ENCODE measurements around the gene STARD13.

Gene STARD13

DNA sequence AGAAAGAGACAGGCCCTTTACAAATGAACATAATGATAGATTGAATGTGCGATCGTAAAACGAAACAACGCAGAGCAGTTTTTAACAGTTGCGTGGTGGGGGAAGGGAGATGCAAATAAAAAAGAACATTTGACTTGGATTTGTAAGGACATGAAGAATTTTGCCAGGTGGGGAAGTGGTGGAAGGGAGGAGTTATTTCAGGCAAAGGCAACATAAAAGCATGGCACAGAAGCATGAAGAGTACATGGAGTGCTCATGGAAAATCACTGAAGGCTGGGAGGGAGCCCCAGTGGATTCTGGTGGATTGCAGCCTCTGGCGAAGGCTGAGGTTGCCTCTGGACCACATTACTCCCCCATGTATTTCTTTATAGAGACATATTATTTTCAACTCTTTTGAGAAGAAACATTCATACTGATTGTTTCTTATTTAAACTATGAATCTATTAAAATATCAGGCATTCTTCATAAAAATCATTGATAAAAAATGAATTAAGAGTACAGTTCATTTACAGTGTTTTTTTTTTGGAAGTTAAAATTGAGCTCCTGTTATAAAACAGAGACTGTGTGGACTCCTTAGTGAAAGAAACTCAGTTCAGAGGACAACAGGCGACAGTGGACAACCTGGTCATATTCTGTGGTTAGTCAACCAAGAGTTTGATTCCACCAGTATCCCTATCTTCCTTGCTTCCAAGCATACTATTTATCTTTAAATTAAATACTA lies 57.5 kb downstream of the STARD13 start:
- DNase-seq, result no peak
- no peak overlapping the region for H3K4me3 ChIP-seq (ENCODE audit: low read depth, low read length)
- no peak overlapping the region for H3K27ac ChIP-seq
- TF ChIP-seq, protein P1, sequence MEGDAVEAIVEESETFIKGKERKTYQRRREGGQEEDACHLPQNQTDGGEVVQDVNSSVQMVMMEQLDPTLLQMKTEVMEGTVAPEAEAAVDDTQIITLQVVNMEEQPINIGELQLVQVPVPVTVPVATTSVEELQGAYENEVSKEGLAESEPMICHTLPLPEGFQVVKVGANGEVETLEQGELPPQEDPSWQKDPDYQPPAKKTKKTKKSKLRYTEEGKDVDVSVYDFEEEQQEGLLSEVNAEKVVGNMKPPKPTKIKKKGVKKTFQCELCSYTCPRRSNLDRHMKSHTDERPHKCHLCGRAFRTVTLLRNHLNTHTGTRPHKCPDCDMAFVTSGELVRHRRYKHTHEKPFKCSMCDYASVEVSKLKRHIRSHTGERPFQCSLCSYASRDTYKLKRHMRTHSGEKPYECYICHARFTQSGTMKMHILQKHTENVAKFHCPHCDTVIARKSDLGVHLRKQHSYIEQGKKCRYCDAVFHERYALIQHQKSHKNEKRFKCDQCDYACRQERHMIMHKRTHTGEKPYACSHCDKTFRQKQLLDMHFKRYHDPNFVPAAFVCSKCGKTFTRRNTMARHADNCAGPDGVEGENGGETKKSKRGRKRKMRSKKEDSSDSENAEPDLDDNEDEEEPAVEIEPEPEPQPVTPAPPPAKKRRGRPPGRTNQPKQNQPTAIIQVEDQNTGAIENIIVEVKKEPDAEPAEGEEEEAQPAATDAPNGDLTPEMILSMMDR (IDR thresholded peaks at IDR 0.05; ENCODE audit: low read depth, low read length), result no peak
- H3K9me3 ChIP-seq (ENCODE audit: severe bottlenecking), result peaks cover 2% of the 10 kb centered on the region
- no peaks in the 10 kb centered on the region for H3K36me3 ChIP-seq
- H3K27me3 ChIP-seq (ENCODE audit: insufficient read depth, low read depth, severe bottlenecking), result no peaks in the 10 kb centered on the region

DNA sequence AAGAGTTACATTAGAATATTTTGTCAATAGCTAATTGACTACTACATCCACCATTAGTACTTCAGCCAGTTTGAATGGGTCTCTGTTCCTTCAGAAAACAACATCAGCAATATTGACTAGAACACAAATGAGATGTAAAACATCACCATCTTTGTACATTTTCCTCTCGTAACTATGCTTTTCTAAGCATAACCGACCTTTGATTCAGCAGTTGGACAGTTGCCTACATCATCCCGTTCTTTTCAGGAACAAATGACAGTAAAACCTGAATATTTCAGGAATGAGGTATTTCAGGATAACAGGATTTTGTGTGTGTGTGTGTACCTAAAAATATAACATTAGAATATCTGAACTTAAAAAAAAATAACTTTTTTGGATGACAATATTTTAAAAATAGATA lies 60.9 kb downstream of the STARD13 start:
- Histone ChIP-seq H3K9me3 (ENCODE audit: severe bottlenecking) (peaks cover 2% of the 10 kb centered on the region), H3K27ac (no peak overlapping the region), H3K36me3 (no peaks in the 10 kb centered on the region), H3K4me3 (ENCODE audit: low read depth, low read length) (no peak overlapping the region), H3K27me3 (ENCODE audit: insufficient read depth, low read depth, severe bottlenecking) (no peaks in the 10 kb centered on the region)
- TF ChIP-seq, protein P1 (IDR thresholded peaks at IDR 0.05; ENCODE audit: low read depth, low read length), result no peak
- no peak for DNase-seq

DNA sequence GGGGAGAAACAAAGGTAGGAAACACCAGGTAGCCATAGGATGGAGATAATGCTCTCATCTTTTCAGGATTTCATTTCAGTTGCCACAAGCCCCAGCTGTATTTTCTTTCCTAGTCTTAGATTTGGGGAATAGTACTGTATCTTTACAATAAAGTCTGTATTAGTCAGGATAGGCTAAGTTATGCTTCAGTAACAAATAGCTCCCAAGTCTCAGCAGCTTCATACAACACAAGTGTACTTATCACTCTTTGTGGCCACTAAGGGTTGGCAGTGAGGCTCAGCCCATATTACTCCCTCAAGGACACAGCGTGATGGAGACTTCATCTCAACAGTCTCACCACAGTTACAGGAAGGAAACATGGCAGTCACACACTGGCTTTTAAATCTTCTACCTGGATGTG lies 61.4 kb downstream of the STARD13 start:
- Histone ChIP-seq H3K27ac (no peak overlapping the region), H3K27me3 (ENCODE audit: insufficient read depth, low read depth, severe bottlenecking) (no peaks in the 10 kb centered on the region), H3K9me3 (ENCODE audit: severe bottlenecking) (peaks cover 2% of the 10 kb centered on the region), H3K4me3 (ENCODE audit: low read depth, low read length) (no peak overlapping the region), H3K36me3 (no peaks in the 10 kb centered on the region)
- TF ChIP-seq, protein P1 (IDR thresholded peaks at IDR 0.05; ENCODE audit: low read depth, low read length), result no peak
- DNase-seq, result no peak

DNA sequence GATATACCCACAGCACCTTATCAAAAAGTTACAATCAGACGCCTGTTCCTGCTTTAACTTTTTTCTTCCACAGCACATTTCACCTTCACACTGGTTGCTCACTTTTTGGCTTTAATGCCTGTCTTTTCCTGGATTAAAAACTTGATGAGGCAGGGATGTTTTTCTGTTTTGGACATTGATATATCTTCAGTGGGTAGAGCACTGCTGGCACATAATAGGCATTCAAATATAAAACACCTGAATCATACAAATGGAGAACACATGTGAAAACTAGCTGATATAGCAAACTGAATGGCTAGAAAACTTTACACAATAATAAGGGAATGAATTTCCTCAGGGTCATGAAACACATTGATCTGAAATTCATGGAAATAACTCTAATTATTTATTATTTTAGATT lies 65.6 kb downstream of the STARD13 start:
- no peak for DNase-seq
- Histone ChIP-seq H3K27me3 (ENCODE audit: insufficient read depth, low read depth, severe bottlenecking) (no peaks in the 10 kb centered on the region), H3K27ac (no peak overlapping the region), H3K9me3 (ENCODE audit: severe bottlenecking) (peaks cover 2% of the 10 kb centered on the region), H3K36me3 (no peaks in the 10 kb centered on the region), H3K4me3 (ENCODE audit: low read depth, low read length) (no peak overlapping the region)
- TF ChIP-seq, protein P1 (IDR thresholded peaks at IDR 0.05; ENCODE audit: low read depth, low read length), result no peak

DNA sequence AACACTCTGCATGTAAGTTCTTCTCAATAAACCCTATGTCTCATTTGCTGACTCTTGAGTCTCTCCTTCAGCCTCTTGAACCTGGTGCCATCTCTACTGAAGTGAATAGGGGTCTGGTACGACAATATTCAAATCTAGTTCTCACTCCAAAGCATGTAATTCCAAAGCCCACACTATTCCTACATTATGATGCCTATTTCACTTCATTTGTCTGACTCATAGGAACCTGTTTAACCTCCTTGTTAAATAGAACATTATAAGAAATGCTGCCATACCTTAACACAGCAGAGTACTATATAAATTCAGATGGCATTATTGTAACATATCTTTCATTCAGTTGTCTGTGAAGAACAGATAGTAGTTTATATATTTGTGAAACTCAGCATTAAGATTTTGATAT lies 67.1 kb downstream of the STARD13 start:
- Histone ChIP-seq H3K27me3 (ENCODE audit: insufficient read depth, low read depth, severe bottlenecking) (no peaks in the 10 kb centered on the region), H3K27ac (no peak overlapping the region), H3K4me3 (ENCODE audit: low read depth, low read length) (no peak overlapping the region), H3K36me3 (no peaks in the 10 kb centered on the region), H3K9me3 (ENCODE audit: severe bottlenecking) (no peaks in the 10 kb centered on the region)
- TF ChIP-seq, protein P1 (IDR thresholded peaks at IDR 0.05; ENCODE audit: low read depth, low read length), result no peak
- no peak for DNase-seq

GRCh38 chr13:33218020-33218419 lies 67.5 kb downstream of the STARD13 start:
- Histone ChIP-seq H3K27ac (no peak overlapping the region), H3K4me3 (ENCODE audit: low read depth, low read length) (no peak overlapping the region), H3K9me3 (ENCODE audit: severe bottlenecking) (no peaks in the 10 kb centered on the region), H3K36me3 (no peaks in the 10 kb centered on the region), H3K27me3 (ENCODE audit: insufficient read depth, low read depth, severe bottlenecking) (no peaks in the 10 kb centered on the region)
- TF ChIP-seq, protein P1 (IDR thresholded peaks at IDR 0.05; ENCODE audit: low read depth, low read length), result no peak
- no peak for DNase-seq

All from WERI-Rb-1 (cell line).